Breast epithelium (tissue), 4 donors: ENCODE data around the gene AGAP5. TPM values are rescaled to one million over a fixed set of nuclear protein-coding genes. Genes with fewer than 3 reads are reported as not detected.
"Not testable (repeated sequence)": the region's sequence is repeated elsewhere in the genome, so short reads cannot be mapped to it uniquely, and the experiment has no call there.

Source experiments
- DNase-seq, 2 donors: peaks; one replicate each; pipeline ENCODE4 v3.0.0-alpha.2; 2019; ENCODE audit warnings: low spot score in 2 of 2
- H3K27ac ChIP-seq, 2 donors: fragments of 200-600 bp; sonication (generic) in 1 of 2; one replicate each; pipeline ENCODE4 v1.5.1; 2016 to 2019; ENCODE audit warnings: mild to moderate bottlenecking in 1 of 2
- H3K27me3 ChIP-seq, 2 donors: fragments of 200-600 bp; sonication (generic) in 1 of 2; one replicate each; pipeline versions ENCODE4 v1.5.1 to v1.6.0; 2017 to 2019; ENCODE audit warnings: control low read depth in 1 of 2, mild to moderate bottlenecking in 1 of 2
- H3K36me3 ChIP-seq: fragments of 200-600 bp; one replicate; pipeline ENCODE4 v1.5.1; 2019
- H3K4me1 ChIP-seq, 2 donors: fragments of 200-600 bp; sonication (generic); one replicate each; pipeline ENCODE4 v1.5.1; 2016 to 2019; ENCODE audit warnings: control low read depth in 1 of 2
- H3K4me3 ChIP-seq, 3 donors: fragments of 200-600 bp; sonication (generic); 1 replicate in 2 of 3; 2 replicates in 1 of 3; pipeline ENCODE4 v1.5.1; 2016 to 2019; ENCODE audit warnings: mild to moderate bottlenecking in 3 of 3, moderate library complexity in 2 of 3
- H3K9me3 ChIP-seq, 2 donors: fragments of 200-600 bp; sonication (generic) in 1 of 2; one replicate each; pipeline ENCODE4 v1.5.1; 2016 to 2019; ENCODE audit warnings: control low read depth in 1 of 2
- CTCF ChIP-seq, 3 donors: fragments of 450-650 bp; IDR thresholded peaks; one replicate each; pipeline ENCODE4 v1.5.1; 2016 to 2017; ENCODE audit warnings: antibody characterized with exemption in 3 of 3, mild to moderate bottlenecking in 3 of 3, moderate library complexity in 3 of 3
- POLR2A ChIP-seq: fragments of 450-650 bp; IDR thresholded peaks from one replicate; pipeline ENCODE4 v1.6.1; 2016; ENCODE audit warnings: antibody characterized with exemption, mild to moderate bottlenecking, moderate library complexity
- POLR2AphosphoS5 ChIP-seq, 3 donors: sonication (generic); formaldehyde crosslinking; IDR thresholded peaks; one replicate each; pipeline ENCODE4 v1.6.1; 2017; ENCODE audit warnings: antibody characterized with exemption in 3 of 3
- intact Hi-C: fragments of 100-400 bp; cut with DNase I; formaldehyde crosslinking; loops from one replicate; pipeline ENCODE4 v1.15.1; 2023; ENCODE audit warnings: low total_unique reads
- total RNA-seq, 3 donors: library from RNA; depleted of rRNA; stranded (reverse); fragments of >200 nt; gene quantifications; one replicate each; pipeline ENCODE4 v1.1.0, GENCODE V29; 2016

Gene AGAP5
- total RNA-seq, 3 donors from 2014 or later = 5.4 to 11.7 (median 7.9) TPM

GRCh38 chr10:73716251-73716650 lies 18.3 kb upstream of the AGAP5 start:
- no peak overlapping the region for H3K4me3 ChIP-seq

GRCh38 chr10:73715179-73716156 lies 17.6 kb upstream of the AGAP5 start:
- H3K9me3 ChIP-seq, H3K27me3 ChIP-seq, DNase-seq, H3K36me3 ChIP-seq, H3K27ac ChIP-seq, intact Hi-C loops, H3K4me1 ChIP-seq, H3K4me3 ChIP-seq: not testable (repeated sequence)

More at GRCh38 chr10:73716251-73716650, 18.3 kb upstream of the AGAP5 start:
- no peak for DNase-seq
- Histone ChIP-seq H3K27me3 (no peaks in the 10 kb centered on the region), H3K27ac (no peak overlapping the region), H3K36me3 (no peaks in the 10 kb centered on the region), H3K9me3 (no peaks in the 10 kb centered on the region), H3K4me1 (no peaks in the 10 kb centered on the region)
- no peak for TF ChIP-seq CTCF (IDR thresholded peaks at IDR 0.05)
- no peak for TF ChIP-seq POLR2AphosphoS5 (IDR thresholded peaks at IDR 0.05)
- TF ChIP-seq POLR2A = no peak
- intact Hi-C loops = no loop called here

- H3K27ac ChIP-seq, DNase-seq, H3K9me3 ChIP-seq, H3K27me3 ChIP-seq, H3K4me3 ChIP-seq, H3K36me3 ChIP-seq, H3K4me1 ChIP-seq, intact Hi-C loops: not testable (repeated sequence)
Observed at GRCh38 chr10:73714483-73714882, 16.6 kb upstream of the AGAP5 start.

- H3K27ac ChIP-seq, DNase-seq, H3K9me3 ChIP-seq, H3K27me3 ChIP-seq, H3K4me1 ChIP-seq, H3K4me3 ChIP-seq, intact Hi-C loops, H3K36me3 ChIP-seq: not testable (repeated sequence)
Observed at GRCh38 chr10:73713912-73714311, 16.0 kb upstream of the AGAP5 start.

GRCh38 chr10:73711683-73712082 lies 13.8 kb upstream of the AGAP5 start:
- H3K4me1 ChIP-seq, H3K27me3 ChIP-seq, H3K9me3 ChIP-seq, H3K27ac ChIP-seq, H3K4me3 ChIP-seq, intact Hi-C loops, H3K36me3 ChIP-seq, DNase-seq: not testable (repeated sequence)

GRCh38 chr10:73708122-73708521 lies 10.2 kb upstream of the AGAP5 start:
- intact Hi-C loops = not testable (repeated sequence)

GRCh38 chr10:73707628-73708027 lies 9.7 kb upstream of the AGAP5 start:
- H3K4me3 ChIP-seq, intact Hi-C loops, DNase-seq: not testable (repeated sequence)

More at GRCh38 chr10:73708122-73708521, 10.2 kb upstream of the AGAP5 start:
- not testable (repeated sequence) for H3K27me3 ChIP-seq, H3K4me1 ChIP-seq, H3K36me3 ChIP-seq, H3K4me3 ChIP-seq, H3K27ac ChIP-seq, H3K9me3 ChIP-seq, DNase-seq

GRCh38 chr10:73706488-73706887 lies 8.6 kb upstream of the AGAP5 start:
- H3K4me3 ChIP-seq, H3K9me3 ChIP-seq, H3K4me1 ChIP-seq, intact Hi-C loops, DNase-seq, H3K27me3 ChIP-seq, H3K27ac ChIP-seq, H3K36me3 ChIP-seq: not testable (repeated sequence)

More at GRCh38 chr10:73707628-73708027, 9.7 kb upstream of the AGAP5 start:
- not testable (repeated sequence) for H3K27me3 ChIP-seq, H3K27ac ChIP-seq, H3K36me3 ChIP-seq, H3K4me1 ChIP-seq, H3K9me3 ChIP-seq

- H3K27me3 ChIP-seq, H3K9me3 ChIP-seq, intact Hi-C loops, H3K4me1 ChIP-seq, H3K36me3 ChIP-seq, DNase-seq, H3K27ac ChIP-seq, H3K4me3 ChIP-seq: not testable (repeated sequence)
Observed at GRCh38 chr10:73705506-73706072, 7.7 kb upstream of the AGAP5 start.

- H3K36me3 ChIP-seq, H3K9me3 ChIP-seq, H3K4me1 ChIP-seq, H3K27ac ChIP-seq, intact Hi-C loops, H3K27me3 ChIP-seq, H3K4me3 ChIP-seq, DNase-seq: not testable (repeated sequence)
Observed at GRCh38 chr10:73703924-73704323, 6.0 kb upstream of the AGAP5 start.

GRCh38 chr10:73698819-73699218 lies 910 bp upstream of the AGAP5 start:
- H3K9me3 ChIP-seq, intact Hi-C loops, H3K27me3 ChIP-seq, DNase-seq, H3K27ac ChIP-seq, H3K4me1 ChIP-seq, H3K4me3 ChIP-seq, H3K36me3 ChIP-seq: not testable (repeated sequence)

- DNase-seq, H3K4me3 ChIP-seq, H3K36me3 ChIP-seq, H3K9me3 ChIP-seq, H3K27me3 ChIP-seq, intact Hi-C loops, H3K4me1 ChIP-seq, H3K27ac ChIP-seq: not testable (repeated sequence)
Observed at GRCh38 chr10:73695302-73695701, 2.6 kb downstream of the AGAP5 start.
